GM19025 (cell line): ENCODE data around the gene MCL1.
"Not testable (repeated sequence)": the region's sequence is repeated elsewhere in the genome, so short reads cannot be mapped to it uniquely, and the experiment has no call there.

Source experiments
- ATAC-seq: cut with Tn5 transposase; IDR thresholded peaks from one replicate; pipeline ENCODE4 v1.9.1; 2021; ENCODE audit warnings: mild to moderate bottlenecking, low read depth, moderate library complexity; ENCODE audit not compliant: unreplicated experiment

MCL1 gene

DNA sequence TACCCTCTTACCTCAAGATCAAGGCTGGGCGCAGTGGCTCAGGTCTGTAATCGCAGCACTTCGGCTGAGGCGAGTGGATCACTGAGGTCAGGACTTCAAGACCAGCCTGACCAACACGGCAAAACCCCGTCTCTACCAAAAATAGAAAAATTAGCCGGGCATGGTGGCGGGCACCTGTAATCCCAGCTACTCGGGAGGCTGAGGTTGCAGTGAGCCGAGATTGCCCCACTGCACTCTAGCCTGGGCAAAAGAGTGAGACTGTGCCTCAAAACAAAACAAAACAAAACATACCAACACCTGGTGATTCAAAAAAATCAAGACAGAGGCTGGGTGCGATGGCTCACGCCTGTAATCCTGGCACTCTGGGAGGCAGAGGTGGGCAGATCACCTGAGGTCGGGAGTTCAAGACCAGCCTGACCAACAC is 5.8 kb downstream of the MCL1 start:
- ATAC-seq, result not testable (repeated sequence)

DNA sequence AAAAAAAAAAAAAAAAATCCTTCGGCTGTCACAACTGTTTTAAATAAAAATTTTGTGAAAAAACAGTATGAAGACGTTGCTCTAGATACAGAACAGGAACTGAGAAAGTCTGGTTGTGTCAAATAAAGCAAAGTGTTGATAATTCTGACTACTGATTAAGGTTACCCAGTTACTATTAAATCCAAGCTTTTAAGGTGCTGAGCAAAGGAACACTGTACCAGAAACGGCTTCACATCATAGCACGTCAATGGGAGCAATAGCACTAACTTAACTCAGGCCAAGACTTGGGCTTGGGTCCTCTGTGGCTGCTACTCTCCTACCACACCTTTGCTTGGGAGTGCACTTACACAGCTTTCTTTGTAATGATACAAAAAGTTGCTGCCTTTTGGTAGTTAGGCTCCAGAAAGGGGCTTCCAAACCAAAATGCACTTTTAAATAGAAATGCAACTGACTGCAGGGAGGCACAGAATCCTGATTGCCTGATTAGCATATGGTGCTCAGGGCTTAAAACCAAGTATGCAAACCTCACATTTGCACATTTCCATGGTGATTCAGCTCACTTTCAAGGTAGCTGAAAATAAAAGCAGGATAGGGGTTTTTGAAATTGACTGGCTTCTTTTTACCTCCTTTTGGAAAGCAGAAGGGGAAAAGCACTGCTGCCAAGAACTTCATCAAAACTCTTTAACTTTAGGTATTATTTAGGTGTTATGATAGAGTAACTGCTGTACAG is 6.3 kb downstream of the MCL1 start:
- no peak for ATAC-seq

DNA sequence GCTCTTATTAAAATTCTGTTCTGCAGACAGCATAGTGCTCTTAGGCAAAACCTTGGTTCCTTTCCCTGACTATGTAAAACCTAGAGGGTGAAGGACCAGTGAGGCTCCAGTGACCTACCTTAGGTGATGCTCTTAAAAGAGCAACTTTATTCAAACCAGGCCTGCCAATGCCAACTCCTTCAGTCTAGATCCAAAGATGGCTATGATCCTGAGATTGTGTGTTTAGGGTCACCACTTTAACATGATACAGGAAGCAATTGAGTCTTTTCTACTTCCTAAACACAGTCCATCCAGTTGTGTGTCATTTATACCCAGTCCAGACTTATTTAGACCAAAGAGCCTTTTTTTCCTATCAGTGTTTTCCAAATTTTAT is 10.8 kb downstream of the MCL1 start:
- no peak for ATAC-seq

DNA sequence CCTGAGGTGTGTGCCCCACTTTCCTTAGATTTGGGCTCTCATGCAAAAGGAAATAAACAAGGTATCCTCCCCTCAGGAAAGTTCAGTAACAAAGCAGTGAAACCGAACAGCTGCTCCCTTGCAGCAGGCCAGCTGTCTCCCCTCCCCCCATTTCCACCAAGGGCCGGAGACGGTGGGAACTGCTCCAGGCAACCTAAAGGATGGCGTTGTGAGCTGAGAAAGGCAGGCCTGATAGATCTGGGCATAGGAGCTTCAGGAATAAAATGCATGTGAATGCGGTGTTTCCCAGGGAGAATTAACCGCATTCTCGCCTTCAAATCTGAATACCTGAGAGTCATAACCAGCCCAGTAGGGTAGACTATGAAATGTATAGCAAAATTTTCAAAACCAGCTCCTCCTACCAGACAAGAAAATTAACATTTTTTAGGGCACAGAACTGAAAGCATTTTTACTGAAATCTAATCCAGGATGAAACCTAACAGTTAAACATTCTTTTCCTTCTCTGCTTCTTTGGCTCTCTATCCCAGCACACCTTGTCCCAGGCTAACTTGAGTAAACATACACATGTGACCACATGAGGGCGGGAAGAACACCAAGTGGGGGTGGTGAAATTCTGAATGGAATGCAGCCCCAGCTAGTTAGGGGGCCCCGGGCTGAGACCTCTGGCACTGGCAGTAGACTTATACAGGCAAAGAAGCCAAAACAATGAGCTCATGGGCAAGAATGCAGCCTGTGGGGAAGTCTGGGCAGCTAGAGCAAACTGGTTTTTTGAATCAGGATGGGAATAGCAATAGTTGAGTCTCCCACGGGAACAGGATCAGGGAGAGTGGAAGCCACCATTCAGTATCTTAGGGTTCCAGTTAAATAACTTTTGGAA is 11.5 kb downstream of the MCL1 start:
- ATAC-seq, result peak; percentile 10

DNA sequence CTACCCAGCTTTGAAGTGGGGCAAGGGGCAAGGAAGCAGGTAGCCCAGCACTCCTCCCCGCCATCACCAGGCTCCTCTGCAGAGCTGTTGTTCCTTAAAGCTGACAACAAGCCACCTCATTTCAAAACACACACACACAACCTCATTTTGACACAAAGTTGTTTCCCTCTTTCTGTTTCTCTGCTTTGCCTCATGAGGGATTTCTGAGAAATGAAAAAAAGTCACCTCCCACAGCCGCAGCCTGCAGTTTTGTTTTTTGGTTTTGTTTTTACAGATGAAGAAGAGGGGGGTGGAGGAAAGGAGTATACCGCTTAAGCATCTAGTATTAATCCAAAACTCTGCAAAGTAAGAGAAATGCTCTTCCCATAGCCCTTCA is 12.1 kb downstream of the MCL1 start:
- peak; percentile 28 for ATAC-seq

DNA sequence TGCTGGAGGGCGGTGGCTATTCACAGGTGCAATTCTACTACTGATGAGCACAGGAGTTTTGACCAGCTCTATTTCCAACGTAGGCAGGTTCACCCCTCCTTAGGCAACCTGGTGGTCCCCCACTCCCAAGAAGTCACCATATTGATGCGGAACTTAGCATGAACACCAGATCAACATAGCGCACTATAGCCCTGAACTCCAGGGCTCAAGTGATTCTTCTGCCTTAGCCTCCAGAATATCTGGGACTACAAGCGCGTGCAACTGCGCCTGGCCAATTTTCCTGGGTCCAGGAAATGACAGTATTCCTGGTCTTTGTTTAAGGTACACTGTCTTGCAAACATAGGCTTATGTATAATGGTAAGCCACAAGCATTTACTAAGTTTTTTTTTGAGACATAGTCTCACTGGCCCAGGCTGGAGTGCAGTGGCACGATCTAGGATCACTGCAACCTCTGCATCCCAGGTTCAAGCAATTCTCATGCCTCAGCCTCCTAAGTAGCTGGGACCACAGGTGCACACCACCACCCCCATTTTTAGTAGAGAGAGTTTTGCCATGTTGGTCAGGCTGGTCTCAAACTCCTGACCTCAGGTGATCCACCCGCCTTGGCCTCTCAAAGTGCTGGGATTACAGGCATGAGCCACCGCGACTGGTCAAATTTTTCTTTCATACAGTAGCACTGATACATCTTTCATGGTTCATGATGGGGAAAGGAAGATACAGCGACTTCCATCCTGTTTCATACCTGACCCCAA is 12.6 kb downstream of the MCL1 start:
- ATAC-seq, result no peak

DNA sequence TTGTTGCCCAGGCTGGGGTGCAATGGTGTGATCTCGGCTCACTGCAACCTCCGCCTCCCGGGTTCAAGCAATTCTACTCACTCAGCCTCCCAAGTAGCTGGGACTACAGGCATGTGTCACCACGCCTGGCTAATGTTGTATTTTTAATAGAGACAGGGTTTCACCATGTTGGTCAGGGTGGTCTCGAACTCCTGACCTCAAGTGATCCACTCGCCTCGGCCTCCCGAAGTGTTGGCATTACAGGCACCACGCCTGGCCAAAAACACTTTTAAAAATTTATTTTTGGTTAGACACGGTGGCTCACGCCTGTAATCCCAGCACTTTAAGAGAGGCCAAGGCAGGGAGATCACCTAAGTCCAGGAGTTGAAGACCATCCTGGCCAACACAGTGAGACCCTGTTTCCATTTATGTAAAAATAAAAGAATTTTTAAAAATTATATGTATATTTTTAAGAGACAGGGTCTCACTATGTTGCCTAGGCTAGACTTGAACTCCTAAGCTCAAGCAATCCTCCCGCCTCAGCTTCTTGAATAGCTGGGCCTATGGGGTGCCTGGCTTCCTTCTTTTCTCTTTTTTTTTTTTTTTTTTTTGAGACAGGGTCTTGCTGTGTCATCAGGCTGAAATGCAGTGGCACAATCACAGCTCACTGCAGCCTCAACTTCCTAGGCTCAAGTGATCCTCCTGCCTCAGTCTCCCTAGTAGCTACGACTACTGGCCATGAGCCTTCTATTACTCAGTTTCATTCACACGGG is 14.0 kb downstream of the MCL1 start:
- ATAC-seq, result not testable (repeated sequence)

DNA sequence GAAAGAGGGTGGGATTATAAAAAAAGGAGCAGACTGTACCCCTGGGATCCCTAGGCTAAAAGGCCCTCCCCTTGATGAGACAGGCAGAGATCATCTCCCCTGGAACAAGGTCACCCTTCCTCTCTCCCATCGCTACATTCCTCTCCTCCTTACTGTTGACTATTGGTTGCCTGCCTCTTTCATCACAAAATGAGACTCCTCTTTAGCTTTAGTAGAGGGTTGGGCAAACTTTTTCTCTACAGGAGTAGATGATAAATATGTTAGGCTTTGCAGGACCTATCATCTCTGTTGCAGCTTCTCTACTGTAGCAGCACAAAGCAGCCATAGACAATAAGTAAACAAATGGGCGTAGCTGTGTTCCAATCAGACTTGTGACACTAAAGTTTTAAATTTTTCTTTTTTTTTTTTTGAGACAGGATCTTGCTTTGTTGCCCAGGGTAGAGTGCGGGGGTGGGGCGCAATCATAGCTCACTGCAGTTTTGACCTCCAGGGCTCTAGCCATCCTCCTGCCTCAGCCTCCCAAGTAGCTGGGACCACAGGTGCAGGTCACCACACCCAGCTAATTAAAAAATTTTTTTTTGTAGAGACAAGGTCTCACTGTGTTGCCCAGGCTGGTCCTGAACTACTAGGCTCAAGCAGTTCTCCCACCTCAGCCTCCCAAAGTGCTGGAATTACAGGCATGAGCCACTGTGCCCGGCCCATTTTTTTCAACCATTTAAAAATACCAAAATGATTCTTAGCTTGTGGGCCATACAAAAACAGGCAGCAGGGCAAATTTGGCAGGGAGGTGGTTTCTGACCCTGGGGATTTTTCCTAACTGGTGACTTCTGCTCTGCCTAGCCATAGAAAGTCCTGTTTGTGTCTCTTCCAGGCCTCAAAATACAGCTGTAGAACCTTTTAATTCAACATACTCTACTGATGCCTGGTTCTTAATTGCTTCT is 15.1 kb downstream of the MCL1 start:
- no peak for ATAC-seq

DNA sequence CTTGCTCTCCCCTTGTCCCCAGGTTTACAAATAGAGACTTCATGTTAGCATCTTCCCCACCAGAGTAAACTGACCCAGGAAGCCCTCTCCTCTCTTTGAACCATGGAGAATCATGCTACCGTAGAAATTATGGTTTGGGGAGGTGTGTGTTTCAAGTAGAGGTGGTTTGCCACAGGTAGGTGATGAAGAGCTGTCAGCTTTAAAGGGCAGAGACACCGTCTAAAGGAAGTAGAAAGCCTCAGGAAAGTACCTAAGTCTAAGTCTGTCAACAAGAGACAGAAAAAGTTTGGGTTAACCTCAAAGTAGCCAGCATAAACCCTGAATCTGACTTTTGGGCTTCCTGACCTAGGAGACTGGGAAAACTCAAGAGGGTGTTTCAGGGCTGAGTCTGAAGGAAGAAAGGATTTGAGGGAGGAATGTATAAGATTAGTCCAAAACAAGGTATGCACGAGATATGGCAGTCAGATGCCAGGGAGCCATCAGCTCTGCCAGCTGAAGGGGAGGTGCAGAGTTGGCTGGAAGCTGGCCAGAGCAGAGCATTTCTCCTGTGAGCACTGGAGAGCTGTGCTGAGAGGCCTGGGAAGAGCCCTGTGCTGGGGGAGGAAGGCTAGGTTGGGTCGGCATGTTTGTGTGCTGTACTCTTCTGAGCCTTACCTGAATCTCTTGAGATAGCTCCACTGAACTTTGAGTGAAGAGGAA is 15.9 kb downstream of the MCL1 start:
- ATAC-seq, result no peak

DNA sequence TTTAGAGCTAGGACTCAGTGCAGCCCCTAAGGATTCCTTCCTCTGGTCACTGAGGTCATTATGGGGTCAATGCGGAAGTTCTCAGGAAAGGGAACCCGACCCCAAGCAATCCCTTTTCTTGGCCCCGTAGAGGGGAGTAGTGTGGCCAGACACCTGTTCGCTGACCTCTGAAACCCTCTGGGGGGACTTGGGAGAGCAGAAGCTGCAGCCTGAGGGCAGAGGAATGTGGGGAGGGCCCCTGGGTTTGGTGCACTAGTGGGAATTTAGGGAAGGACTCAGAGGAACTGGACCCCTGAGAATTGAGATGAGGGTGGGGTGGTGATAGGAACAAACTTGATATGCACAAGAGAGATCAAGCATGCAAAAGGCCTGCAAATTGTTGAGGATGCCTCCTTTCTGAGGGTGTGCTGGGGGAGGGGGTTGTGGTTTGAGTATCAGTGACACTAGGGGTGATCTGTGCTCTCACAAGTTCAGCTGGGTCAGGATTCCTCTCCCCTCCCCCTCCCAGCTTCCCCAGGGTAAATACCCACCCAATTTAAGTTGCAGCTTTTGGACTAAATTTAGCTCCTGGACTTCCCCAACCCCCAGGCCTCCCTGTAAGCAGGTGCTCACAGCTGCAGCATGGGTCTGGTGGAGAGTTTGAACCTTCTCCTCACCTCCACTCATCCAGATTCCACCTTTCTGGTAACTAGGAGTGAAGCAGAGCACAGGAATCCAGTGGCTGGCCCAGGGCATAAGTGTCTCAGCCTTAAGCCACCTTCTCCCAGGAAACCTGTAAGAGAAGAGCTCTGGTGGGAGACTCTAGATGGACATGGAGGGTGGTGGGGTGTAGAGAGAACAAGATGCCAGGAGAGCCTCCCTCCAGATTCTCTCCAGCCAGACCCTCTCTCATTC is 16.7 kb downstream of the MCL1 start:
- peak; percentile 27 for ATAC-seq

DNA sequence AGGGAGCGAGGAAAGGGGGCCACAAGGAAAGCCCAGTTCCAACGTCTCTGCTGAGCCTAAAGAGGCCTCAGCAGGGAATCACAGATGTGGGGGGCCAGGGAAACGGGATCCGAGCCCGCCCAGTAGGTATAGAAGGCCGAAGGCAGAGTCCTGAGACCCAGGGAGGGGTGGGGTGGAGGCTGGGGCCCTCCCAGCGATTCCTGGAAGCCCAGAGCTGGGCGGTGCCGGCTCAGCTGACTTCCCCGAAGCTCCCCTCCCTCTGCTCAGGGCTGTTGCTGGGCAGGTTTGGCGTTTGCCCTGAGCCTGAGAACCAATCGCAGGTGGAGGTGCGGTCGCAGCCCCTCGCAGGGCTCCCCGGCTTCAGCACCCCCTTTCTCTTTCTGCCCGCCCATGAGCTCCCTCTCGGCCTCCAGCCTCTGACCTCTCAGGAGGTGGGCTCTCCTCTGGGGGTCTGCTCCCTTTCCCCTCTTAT is 17.4 kb downstream of the MCL1 start:
- peak; percentile 45 for ATAC-seq

DNA sequence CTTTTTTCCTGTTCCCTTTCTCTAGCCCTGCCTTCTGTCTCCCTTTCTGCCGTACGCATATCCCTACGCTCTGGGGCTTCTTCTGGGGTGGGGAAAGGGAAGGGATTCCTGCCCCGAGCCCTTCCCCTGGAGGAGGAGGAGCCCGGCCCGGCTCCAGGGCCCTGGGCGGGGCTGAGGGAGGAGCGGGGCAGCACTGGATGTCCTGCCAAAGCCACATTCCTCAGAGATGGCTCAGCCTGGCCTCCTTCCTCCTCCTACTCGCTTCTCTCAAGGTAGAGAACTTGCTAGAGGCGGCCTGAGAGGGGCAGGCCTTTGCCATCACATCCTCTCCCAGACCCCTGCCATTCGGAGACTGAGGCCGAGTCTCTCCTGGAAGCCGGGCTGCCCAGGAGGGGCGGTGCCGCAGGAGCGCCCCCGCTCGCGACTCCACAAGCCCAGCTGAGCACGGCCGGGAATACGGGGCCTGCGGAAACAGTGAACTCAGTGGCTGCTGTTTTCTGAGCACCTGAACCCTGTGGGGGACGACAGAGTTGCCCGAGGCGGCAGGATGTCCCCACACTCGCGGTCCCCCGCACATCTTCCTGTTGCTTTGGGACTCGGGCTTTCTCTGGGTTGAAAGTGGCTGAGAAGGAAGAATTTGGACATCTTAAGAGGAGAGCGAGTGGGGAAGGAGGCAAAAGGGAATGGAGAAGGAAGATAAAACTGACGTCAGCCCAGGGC is 18.0 kb downstream of the MCL1 start:
- peak; percentile 12 for ATAC-seq

DNA sequence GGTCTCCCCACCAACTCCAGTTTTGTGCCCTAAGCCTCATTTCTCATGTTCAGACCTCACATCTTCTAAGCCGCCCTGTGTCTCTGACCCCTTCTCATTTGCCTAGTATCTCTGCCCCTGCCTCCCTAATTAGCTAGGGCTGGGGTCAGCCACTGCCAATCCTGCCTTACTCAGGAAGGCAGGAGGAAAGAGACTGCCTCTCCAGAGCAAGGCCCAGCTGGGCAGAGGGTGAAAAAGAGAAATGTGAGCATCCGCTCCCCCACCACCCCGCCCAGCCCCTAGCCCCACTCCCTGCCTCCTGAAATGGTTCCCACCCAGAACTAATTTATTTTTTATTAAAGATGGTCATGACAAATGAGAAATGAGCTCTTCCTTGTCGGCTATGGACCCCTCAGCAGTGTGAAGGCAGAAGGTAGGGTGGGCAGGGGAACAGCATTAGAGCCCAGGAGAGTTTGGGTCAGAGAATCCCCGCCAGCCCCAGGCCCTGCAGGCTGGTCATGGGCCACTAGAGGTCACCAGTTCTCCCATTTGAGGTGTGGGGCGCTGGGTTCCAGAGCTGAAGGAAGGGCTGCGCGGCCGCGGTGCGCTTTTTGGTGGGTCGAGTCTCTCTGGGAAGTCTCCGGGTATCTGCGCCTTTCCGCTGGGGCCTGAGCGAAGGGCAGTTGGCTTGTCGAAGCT is 18.7 kb downstream of the MCL1 start:
- ATAC-seq, result peak; percentile 27

DNA sequence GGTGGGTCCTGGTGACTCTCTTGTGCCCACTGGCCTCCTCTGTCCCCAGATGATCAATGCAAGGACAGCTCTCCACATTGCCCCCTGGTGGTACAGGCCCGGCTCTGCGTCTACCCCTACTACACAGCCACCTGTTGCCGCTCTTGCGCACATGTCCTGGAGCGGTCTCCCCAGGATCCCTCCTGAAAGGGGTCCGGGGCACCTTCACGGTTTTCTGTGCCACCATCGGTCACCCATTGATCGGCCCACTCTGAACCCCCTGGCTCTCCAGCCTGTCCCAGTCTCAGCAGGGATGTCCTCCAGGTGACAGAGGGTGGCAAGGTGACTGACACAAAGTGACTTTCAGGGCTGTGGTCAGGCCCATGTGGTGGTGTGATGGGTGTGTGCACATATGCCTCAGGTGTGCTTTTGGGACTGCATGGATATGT is 19.4 kb downstream of the MCL1 start:
- no peak for ATAC-seq

DNA sequence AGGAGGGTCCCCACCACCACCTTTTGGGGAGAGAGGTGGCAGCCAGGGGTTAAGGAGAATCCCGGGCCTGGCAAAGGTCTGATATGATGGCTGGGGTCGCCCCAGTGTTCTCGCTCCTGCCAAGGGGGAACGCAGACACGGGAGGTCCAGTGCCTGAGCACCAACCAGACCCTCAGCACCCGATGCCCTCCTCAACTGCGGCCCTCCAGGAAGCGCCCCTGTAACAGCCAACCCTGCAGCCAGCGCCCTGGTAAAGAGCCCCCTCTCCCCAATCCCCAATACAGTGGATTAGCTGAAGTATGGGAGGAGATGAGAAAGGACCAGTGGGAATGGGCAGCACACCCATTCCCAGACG is 19.8 kb downstream of the MCL1 start:
- ATAC-seq, result no peak
